Stimulated activated CD8-positive, alpha-beta memory T cell treated with anti-CD3 and anti-CD28 coated beads, Interleukin-4, amount 100 ng/mL, for 1 hour (primary cell): ENCODE measurements around the gene TRAPPC4.
"Not testable (repeated sequence)": the region's sequence is repeated elsewhere in the genome, so short reads cannot be mapped to it uniquely, and the experiment has no call there.

Source experiments
- DNase-seq, 2 donors: peaks; one replicate each; pipeline ENCODE4 v3.0.0-alpha.2; 2020; ENCODE audit warnings: low read depth in 2 of 2, low spot score in 1 of 2

The TRAPPC4 gene

GRCh38 chr11:119031912-119032280 lies 13.3 kb downstream of the TRAPPC4 start:
- DNase-seq: no peak

GRCh38 chr11:119033421-119033820 lies 14.9 kb downstream of the TRAPPC4 start:
- DNase-seq: not testable (repeated sequence)

- no peak for DNase-seq
Observed at GRCh38 chr11:119034813-119035212, 16.2 kb downstream of the TRAPPC4 start.

- no peak for DNase-seq
Observed at GRCh38 chr11:119038884-119039283, 20.3 kb downstream of the TRAPPC4 start.

GRCh38 chr11:119039471-119039870 lies 20.9 kb downstream of the TRAPPC4 start:
- DNase-seq: not testable (repeated sequence)

GRCh38 chr11:119041821-119042514 lies 23.4 kb downstream of the TRAPPC4 start:
- DNase-seq: no peak

- no peak for DNase-seq
Observed at GRCh38 chr11:119042927-119043326, 24.4 kb downstream of the TRAPPC4 start.

- no peak for DNase-seq
Observed at GRCh38 chr11:119044708-119045107, 26.1 kb downstream of the TRAPPC4 start.

GRCh38 chr11:119046489-119046888 lies 27.9 kb downstream of the TRAPPC4 start:
- no peak for DNase-seq

- DNase-seq: no peak
Observed at GRCh38 chr11:119047205-119047604, 28.6 kb downstream of the TRAPPC4 start.

GRCh38 chr11:119048644-119049043 lies 30.1 kb downstream of the TRAPPC4 start:
- DNase-seq: no peak

- no peak for DNase-seq
Observed at GRCh38 chr11:119049081-119049480, 30.5 kb downstream of the TRAPPC4 start.

GRCh38 chr11:119051440-119052162 lies 33.0 kb downstream of the TRAPPC4 start:
- DNase-seq: no peak

GRCh38 chr11:119052163-119052814 lies 33.7 kb downstream of the TRAPPC4 start:
- no peak for DNase-seq

GRCh38 chr11:119054418-119054817 lies 35.9 kb downstream of the TRAPPC4 start:
- DNase-seq: no peak

- DNase-seq: no peak
Observed at GRCh38 chr11:119055901-119056300, 37.3 kb downstream of the TRAPPC4 start.

- no peak for DNase-seq
Observed at GRCh38 chr11:119056421-119056999, 37.9 kb downstream of the TRAPPC4 start.

GRCh38 chr11:119057000-119057769 lies 38.6 kb downstream of the TRAPPC4 start, which contains the start of gene HYOU1:
HYOU1 (minus strand) TSS chr11:119057205; CDS start chr11:119056160, 1,045 bp downstream.
- DNase-seq: peak; percentile 96 to 98

GRCh38 chr11:119059128-119059527 lies 40.6 kb downstream of the TRAPPC4 start:
- DNase-seq: not testable (repeated sequence)

- no peak for DNase-seq
Observed at GRCh38 chr11:119061256-119061655, 42.7 kb downstream of the TRAPPC4 start.

GRCh38 chr11:119062779-119063178 lies 44.2 kb downstream of the TRAPPC4 start:
- no peak for DNase-seq
